ENCODE data around the gene WDR5. TPM values are rescaled to one million over a fixed set of nuclear protein-coding genes. Genes with fewer than 3 reads are reported as not detected.

The WDR5 gene
- total and polyA plus RNA-seq, 2 experiments from 2014 or later = 21.0 to 25.9 TPM

DNA sequence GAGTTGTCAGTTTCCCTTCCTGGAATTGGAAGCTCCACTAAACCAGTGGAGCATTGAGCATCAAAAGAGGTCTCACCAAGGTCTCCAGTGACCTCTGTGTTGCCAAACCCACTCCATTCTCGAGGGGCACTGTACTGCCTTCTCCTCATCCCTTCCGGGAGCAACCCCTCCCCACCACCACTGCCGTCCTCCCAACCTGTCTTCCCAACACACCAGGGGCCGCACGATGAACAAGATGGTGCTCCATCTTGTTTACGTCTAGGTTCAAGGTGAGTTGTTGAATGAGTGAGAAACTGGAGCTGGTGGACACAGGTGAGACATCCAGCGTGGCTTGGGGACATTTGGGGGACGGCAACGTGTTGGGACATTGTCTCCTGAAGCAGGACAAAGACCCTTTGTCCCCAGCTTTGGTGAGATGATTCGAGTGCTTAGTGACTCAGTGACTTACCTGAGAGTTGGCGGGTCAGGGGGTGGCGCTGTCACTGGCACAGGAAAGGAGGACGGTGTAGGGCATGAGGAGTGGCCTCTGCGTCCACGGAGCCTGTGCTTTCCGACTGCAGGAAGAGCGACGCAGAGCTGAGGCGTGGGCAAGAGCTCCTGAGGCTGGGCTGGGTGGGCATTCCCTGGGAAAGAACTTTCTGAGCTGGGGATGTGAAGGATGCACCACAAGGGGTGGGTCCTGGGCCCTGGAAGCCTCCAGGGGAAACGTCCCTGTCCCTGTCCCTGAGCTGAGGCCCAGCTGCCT lies 73.3 kb downstream of the WDR5 start:
- Histone ChIP-seq H3K27ac (no peak overlapping the region), H4K20me1 (ENCODE audit: insufficient read depth) (no peaks in the 10 kb centered on the region), H3K9ac (no peak overlapping the region), H3K79me2 (ENCODE audit: insufficient read depth) (no peaks in the 10 kb centered on the region), H3K4me1 (ENCODE audit: insufficient read depth) (peaks cover 5% of the 10 kb centered on the region; the same call in 1 of the 2 replicates), H3K36me3 (ENCODE audit: low read depth) (no peaks in the 10 kb centered on the region), H3K9me3 (ENCODE audit: low read depth) (no peaks in the 10 kb centered on the region), H3F3A (ENCODE audit: insufficient read depth) (no peaks in the 10 kb centered on the region), H3K9me2 (ENCODE audit: insufficient read depth) (no peaks in the 10 kb centered on the region), H3K4me3 (no peak overlapping the region), H3K27me3 (replicated peaks; ENCODE audit: insufficient read depth) (no peaks in the 10 kb centered on the region), H2AFZ (no peak overlapping the region), H3K4me2 (ENCODE audit: unreplicated experiment) (no peak overlapping the region)
- TF ChIP-seq EZH2 (IDR thresholded peaks at IDR 0.05; ENCODE audit: insufficient read depth, poor library complexity, severe bottlenecking) = no peak
- no peak for TF ChIP-seq EZH2phosphoT487 (IDR thresholded peaks at IDR 0.05; ENCODE audit: insufficient read depth, low read depth)
- in situ Hi-C loops (cut with MboI) = no loop called here
- WGBS, 2 experiments (ENCODE audit: low coverage in 1 of 2, low lambda C conversion rate in 2 of 2, missing lambda C conversion rate in 2 of 2) = 80 to 85% methylated on average over 19 to 20 of the region's 20 CpGs
- no peak for DNase-seq

Small RNAs within 50 kb of the gene (small RNA-seq; reads per million reads assigned to genes)
- gene RNU6ATAC (ENCODE audit: low read depth, low replicate concordance) = 0.50 reads per million

Other genes starting within 250 kb of the WDR5 start
- gene VAV2, start 143.8 kb upstream of the WDR5 start, total RNA-seq (2014; rRNA removed; shearing (Covaris generic)) = 8.3 and 9.0 TPM in 2 replicates
- 6.7 and 7.3 TPM in 2 replicates for gene VAV2, start 143.8 kb upstream of the WDR5 start, polyA plus RNA-seq (2016; fragmentation: Nextera tagmentation; extraction: Ambion mirVana)
- gene BRD3OS, start 110.6 kb upstream of the WDR5 start, total RNA-seq (2014; rRNA removed; shearing (Covaris generic)) = 25.9 and 36.3 TPM in 2 replicates
- gene BRD3OS, start 110.6 kb upstream of the WDR5 start, polyA plus RNA-seq (2016; fragmentation: Nextera tagmentation; extraction: Ambion mirVana) = 32.1 and 36.6 TPM in 2 replicates
- 5.5 and 17.5 TPM in 2 replicates for gene BRD3, start 68.1 kb upstream of the WDR5 start, total RNA-seq (2014; rRNA removed; shearing (Covaris generic))
- 25.6 and 26.0 TPM in 2 replicates for gene BRD3, start 68.1 kb upstream of the WDR5 start, polyA plus RNA-seq (2016; fragmentation: Nextera tagmentation; extraction: Ambion mirVana)
- gene RNU6ATAC, start 28.5 kb downstream of the WDR5 start, total RNA-seq (2014; rRNA removed; shearing (Covaris generic)) = not detected in 2 replicates
- not detected in 2 replicates for gene RNU6ATAC, start 28.5 kb downstream of the WDR5 start, polyA plus RNA-seq (2016; fragmentation: Nextera tagmentation; extraction: Ambion mirVana)
- gene RXRA, start 190.4 kb downstream of the WDR5 start, total RNA-seq (2014; rRNA removed; shearing (Covaris generic)) = 26.1 and 34.8 TPM in 2 replicates
- 3.5 and 3.9 TPM in 2 replicates for gene RXRA, start 190.4 kb downstream of the WDR5 start, polyA plus RNA-seq (2016; fragmentation: Nextera tagmentation; extraction: Ambion mirVana)

All from GM23248 (cell line).